Measurements from ENCODE around the gene PGM2L1.
"Not testable (repeated sequence)": the region's sequence is repeated elsewhere in the genome, so short reads cannot be mapped to it uniquely, and the experiment has no call there.

PGM2L1 gene

GRCh38 chr11:74398244-74399159, at the start of gene PGM2L1:
TSS of gene PGM2L1 (minus strand) at chr11:74398433. CDS start at chr11:74398161, 272 bp downstream.
- peak; percentile 84 for DNase-seq (ENCODE audit: low spot score)

GRCh38 chr11:74447720-74448119, 49.5 kb upstream of the PGM2L1 start:
- no peak for DNase-seq (ENCODE audit: low spot score)

- no peak for DNase-seq (ENCODE audit: low spot score)
Measured at GRCh38 chr11:74446532-74446938, 48.3 kb upstream of the PGM2L1 start.

GRCh38 chr11:74444173-74444826, 46.1 kb upstream of the PGM2L1 start:
- no peak for DNase-seq (ENCODE audit: low spot score)

GRCh38 chr11:74443071-74443864, 45.0 kb upstream of the PGM2L1 start:
- no peak for DNase-seq (ENCODE audit: low spot score)

GRCh38 chr11:74442636-74443035, 44.4 kb upstream of the PGM2L1 start:
- DNase-seq (ENCODE audit: low spot score) = no peak

- no peak for DNase-seq (ENCODE audit: low spot score)
Measured at GRCh38 chr11:74438681-74439080, 40.4 kb upstream of the PGM2L1 start.

- no peak for DNase-seq (ENCODE audit: low spot score)
Measured at GRCh38 chr11:74437441-74438042, 39.3 kb upstream of the PGM2L1 start.

- DNase-seq (ENCODE audit: low spot score) = no peak
Measured at GRCh38 chr11:74434528-74434927, 36.3 kb upstream of the PGM2L1 start.

GRCh38 chr11:74429205-74429604, 31.0 kb upstream of the PGM2L1 start:
- no peak for DNase-seq (ENCODE audit: low spot score)

GRCh38 chr11:74427384-74427886, 29.2 kb upstream of the PGM2L1 start:
- DNase-seq (ENCODE audit: low spot score) = no peak

- DNase-seq (ENCODE audit: low spot score) = no peak
Measured at GRCh38 chr11:74425100-74425499, 26.9 kb upstream of the PGM2L1 start.

- DNase-seq (ENCODE audit: low spot score) = no peak
Measured at GRCh38 chr11:74418509-74418895, 20.3 kb upstream of the PGM2L1 start.

- DNase-seq (ENCODE audit: low spot score) = no peak
Measured at GRCh38 chr11:74417860-74418508, 19.8 kb upstream of the PGM2L1 start.

GRCh38 chr11:74417379-74417804, 19.2 kb upstream of the PGM2L1 start:
- DNase-seq (ENCODE audit: low spot score) = no peak

- DNase-seq (ENCODE audit: low spot score) = not testable (repeated sequence)
Measured at GRCh38 chr11:74416974-74417373, 18.7 kb upstream of the PGM2L1 start.

GRCh38 chr11:74412733-74413359, 14.6 kb upstream of the PGM2L1 start:
- DNase-seq (ENCODE audit: low spot score) = no peak

- DNase-seq (ENCODE audit: low spot score) = no peak
Measured at GRCh38 chr11:74412321-74412720, 14.1 kb upstream of the PGM2L1 start.

GRCh38 chr11:74409633-74410032, 11.4 kb upstream of the PGM2L1 start:
- no peak for DNase-seq (ENCODE audit: low spot score)

GRCh38 chr11:74403607-74404321, 5.5 kb upstream of the PGM2L1 start:
- no peak for DNase-seq (ENCODE audit: low spot score)

All from HuH-7 (cell line).